HepG2 (cell line): ENCODE data around the gene FLYWCH1. TPM values are rescaled to one million over a fixed set of nuclear protein-coding genes. Genes with fewer than 3 reads are reported as not detected.
A peak's percentile ranks its signal among the peaks of the same experiment; 100 is the strongest.

Source experiments
- ARID4A ChIP-seq: sonication (generic); formaldehyde crosslinking; IDR thresholded peaks from 2 replicates; pipeline ENCODE4 v1.5.0; 2020; ENCODE audit warnings: mild to moderate bottlenecking, missing genetic modification reagents, borderline replicate concordance
- IKZF5 ChIP-seq: IDR thresholded peaks from 2 replicates; pipeline ENCODE4 v1.6.1; 2018; ENCODE audit warnings: missing genetic modification reagents, mild to moderate bottlenecking, missing compliant biosample characterization
- KDM2A ChIP-seq: sonication (generic); formaldehyde crosslinking; IDR thresholded peaks from 2 replicates; pipeline ENCODE4 v1.4.0; 2020; ENCODE audit warnings: low read depth, missing genetic modification reagents, borderline replicate concordance
- MTA3 ChIP-seq: sonication (generic); formaldehyde crosslinking; IDR thresholded peaks from 2 replicates; pipeline ENCODE4 v1.4.0; 2020; ENCODE audit warnings: missing genetic modification reagents
- PHF8 ChIP-seq: sonication (generic); formaldehyde crosslinking; IDR thresholded peaks from 2 replicates; pipeline ENCODE4 v1.5.0; 2020; ENCODE audit warnings: missing genetic modification reagents
- RAD51 ChIP-seq: fragments of 450-650 bp; IDR thresholded peaks from 2 replicates; pipeline ENCODE4 v1.6.1; 2016; ENCODE audit warnings: borderline replicate concordance
- SIN3A ChIP-seq: IDR thresholded peaks from 2 replicates; pipeline ENCODE4 v1.6.1; 2011; ENCODE audit warnings: low read depth, mild to moderate bottlenecking, control low read depth, low read length, borderline replicate concordance
- SMAD3 ChIP-seq: sonication (generic); formaldehyde crosslinking; IDR thresholded peaks from 2 replicates; pipeline ENCODE4 v1.4.0; 2020; ENCODE audit warnings: missing genetic modification reagents
- SYNCRIP ChIP-seq: fragments of 200-400 bp; formaldehyde crosslinking; IDR thresholded peaks from 2 replicates; pipeline ENCODE4 v1.6.1; 2018; ENCODE audit warnings: mild to moderate bottlenecking, low read depth, low read length; ENCODE audit not compliant: insufficient read depth
- ZBTB46 ChIP-seq: sonication (generic); formaldehyde crosslinking; IDR thresholded peaks from 2 replicates; pipeline ENCODE4 v1.4.0; 2020; ENCODE audit warnings: mild to moderate bottlenecking, missing genetic modification reagents, borderline replicate concordance
- ZFP91 ChIP-seq: sonication (generic); formaldehyde crosslinking; IDR thresholded peaks from 2 replicates; pipeline ENCODE4 v1.9.0; 2022; ENCODE audit warnings: missing genetic modification reagents, mild to moderate bottlenecking, borderline replicate concordance
- ZFX ChIP-seq: sonication (generic); formaldehyde crosslinking; IDR thresholded peaks from 2 replicates; pipeline ENCODE4 v1.4.0; 2020; ENCODE audit warnings: mild to moderate bottlenecking, low read depth, missing genetic modification reagents, moderate library complexity
- ZNF598 ChIP-seq: sonication (generic); formaldehyde crosslinking; IDR thresholded peaks from 2 replicates; pipeline ENCODE4 v1.5.1; 2020; ENCODE audit warnings: mild to moderate bottlenecking, missing genetic modification reagents, borderline replicate concordance
- ZNF619 ChIP-seq: sonication (generic); formaldehyde crosslinking; IDR thresholded peaks from 2 replicates; pipeline ENCODE4 v1.4.0; 2020; ENCODE audit warnings: mild to moderate bottlenecking, missing genetic modification reagents
- ZNF770 ChIP-seq: sonication (generic); formaldehyde crosslinking; IDR thresholded peaks from 2 replicates; pipeline ENCODE4 v1.5.0; 2020; ENCODE audit warnings: mild to moderate bottlenecking, missing genetic modification reagents
- ZNF878 ChIP-seq: sonication (generic); formaldehyde crosslinking; IDR thresholded peaks from 2 replicates; pipeline ENCODE4 v1.8.1; 2023; ENCODE audit warnings: mild to moderate bottlenecking, missing genetic modification reagents, moderate library complexity
- ZNF891 ChIP-seq: sonication (generic); formaldehyde crosslinking; IDR thresholded peaks from 2 replicates; pipeline ENCODE4 v1.5.0; 2020; ENCODE audit warnings: mild to moderate bottlenecking, missing genetic modification reagents
- polyA plus RNA-seq, 8 experiments: library from polyadenylated mRNA; depleted of rRNA in 3 of 8; stranded (reverse) in 7 of 8; unstranded in 1 of 8; fragments of >200 nt; fragmentation: Illumina TruSeq in 4 of 8; extraction: Trizol in 4 of 8; gene quantifications; 2 replicates each; pipeline versions ENCODE4 v1.2.1 to v1.2.3, GENCODE V29; 2011 to 2016; ENCODE audit warnings: low read depth in 4 of 8, missing spikeins in 1 of 8, mixed read lengths in 1 of 8; ENCODE audit not compliant: insufficient read depth in 1 of 8
- total RNA-seq, 5 experiments: library from RNA; depleted of rRNA; stranded (reverse); fragments of >200 nt; fragmentation: Illumina TruSeq; extraction: Trizol; gene quantifications; 2 replicates each; pipeline ENCODE4 v1.2.3, GENCODE V29; 2016; ENCODE audit warnings: low read depth in 1 of 5

The FLYWCH1 gene
- total and polyA plus RNA-seq, 2 of the 13 experiments (the other 11 are each of a cell fraction or from before 2014, with no cell fraction given) = 7.3 to 12.4 TPM

GRCh38 chr16:2898831-2899563 lies 12.7 kb upstream of the FLYWCH1 start (continued):
- peak; percentile 42; the same call in 1 of the 2 replicates for TF ChIP-seq ARID4A
- TF ChIP-seq KDM2A (CRISPR knock-in tag) = peak; percentile 48; the same call in 1 of the 2 replicates
- TF ChIP-seq ZNF770 (CRISPR knock-in tag) = 0 out of 2 replicates have a peak, but pooled peaks have one; percentile 25
- 0 out of 2 replicates have a peak, but pooled peaks have one; percentile 39 for TF ChIP-seq IKZF5 (CRISPR knock-in tag)
- peak; percentile 64 for TF ChIP-seq ZFP91 (CRISPR knock-in tag)
- TF ChIP-seq ZBTB46 = no peak
- no peak for TF ChIP-seq ZNF878 (CRISPR knock-in tag)
- TF ChIP-seq ZNF891 (CRISPR knock-in tag) = no peak
- TF ChIP-seq ZNF598 (CRISPR knock-in tag) = peak; percentile 8; the same call in 1 of the 2 replicates
- peak; percentile 59 for TF ChIP-seq ZFX (CRISPR knock-in tag)
- TF ChIP-seq SMAD3 = 0 out of 2 replicates have a peak, but pooled peaks have one; percentile 42
- TF ChIP-seq PHF8 (CRISPR knock-in tag) = 0 out of 2 replicates have a peak, but pooled peaks have one; percentile 50
- TF ChIP-seq RAD51 = no peak
- no peak for TF ChIP-seq SYNCRIP
- TF ChIP-seq ZNF619 (CRISPR knock-in tag) = no peak
- peak; percentile 48; the same call in 1 of the 2 replicates for TF ChIP-seq SIN3A
- TF ChIP-seq MTA3 (CRISPR knock-in tag) = no peak
